NCI-H446 (cell line): Measurements from ENCODE around the gene RPS29.

Experiments used
- DNase-seq, 2 experiments: peaks; one replicate each; lab custom pipeline; 2025; lab: John Stamatoyannopoulos, UW

Gene RPS29

GRCh38 chr14:49550286-49551184 is 35.6 kb downstream of the RPS29 start:
- no peak for DNase-seq

GRCh38 chr14:49549881-49550280 is 36.3 kb downstream of the RPS29 start:
- no peak for DNase-seq

- DNase-seq = no peak
Measured at GRCh38 chr14:49549446-49549845, 36.7 kb downstream of the RPS29 start.

GRCh38 chr14:49546766-49547165 is 39.4 kb downstream of the RPS29 start:
- DNase-seq = no peak

GRCh38 chr14:49545716-49546115 is 40.5 kb downstream of the RPS29 start:
- no peak for DNase-seq

- no peak for DNase-seq
Measured at GRCh38 chr14:49545071-49545470, 41.1 kb downstream of the RPS29 start.

GRCh38 chr14:49541049-49541448 is 45.1 kb downstream of the RPS29 start:
- DNase-seq = no peak

GRCh38 chr14:49538852-49539251 is 47.3 kb downstream of the RPS29 start:
- no peak for DNase-seq
